ENCODE measurements around the gene RPH3AL. TPM values are rescaled to one million over a fixed set of nuclear protein-coding genes. Genes with fewer than 3 reads are reported as not detected.
A peak's percentile ranks its signal among the peaks of the same experiment; 100 is the strongest.

The RPH3AL gene
- total and polyA plus RNA-seq, 12 donors, result 3.6 to 11.1 (median 6.0) TPM

GRCh38 chr17:182050-182751 is 170.4 kb downstream of the RPH3AL start:
- H3K9me3 ChIP-seq, result no peaks in the 10 kb centered on the region
- peaks cover 13 to 67% (median 37%) of the 10 kb centered on the region in 7 donors for H3K27me3 ChIP-seq
- intact Hi-C loops (cut with DNase I), result no loop called here
- no peaks in the 10 kb centered on the region for H3K36me3 ChIP-seq
- H3K27ac ChIP-seq, result peak overlapping the region in 6 of 10 donors; percentile 3 to 42 (median 28)
- peak overlapping the region in 9 of 10 donors; percentile 31 to 66 (median 42) for H3K4me3 ChIP-seq
- WGBS, 2 donors, result 40 to 42% methylated on average over 18 of the region's 18 CpGs
- DNase-seq (no peak), ATAC-seq (peak in 5 of 8 donors; percentile 14 to 54 (median 34))
- peaks cover 2 to 59% (median 31%) of the 10 kb centered on the region in 9 donors for H3K4me1 ChIP-seq
- TF ChIP-seq CTCF (IDR thresholded peaks at IDR 0.05), result no peak

GRCh38 chr17:181245-182049 is 171.2 kb downstream of the RPH3AL start, which contains the start of gene DOC2B:
Gene DOC2B (minus strand): TSS chr17:181650. CDS start chr17:181479, 171 bp downstream.
- peaks cover 2 to 59% (median 31%) of the 10 kb centered on the region in 9 donors for H3K4me1 ChIP-seq
- intact Hi-C loops (cut with DNase I), result no loop called here
- TF ChIP-seq CTCF (IDR thresholded peaks at IDR 0.05), result peak in 3 of 9 donors; percentile 12 to 20 (median 17)
- no peaks in the 10 kb centered on the region for H3K9me3 ChIP-seq
- DNase-seq, result peak; percentile 31 to 63
- no peaks in the 10 kb centered on the region for H3K36me3 ChIP-seq
- ATAC-seq, result peak; percentile 38 to 85 (median 70)
- peak within 1 kb of the TSS; percentile 75 to 94 (median 84) for H3K27ac ChIP-seq
- H3K4me3 ChIP-seq, result peak within 1 kb of the TSS; percentile 32 to 75 (median 61)
- WGBS, 2 donors, result 2 to 3% methylated on average over 63 to 120 of the region's 120 CpGs
- peaks cover 13 to 68% (median 38%) of the 10 kb centered on the region in 7 donors for H3K27me3 ChIP-seq

GRCh38 chr17:180381-181244 is 172.0 kb downstream of the RPH3AL start:
- WGBS, 2 donors, result 0 to 1% methylated on average over 91 to 112 of the region's 112 CpGs
- intact Hi-C loops (cut with DNase I), result no loop called here
- peak overlapping the region; percentile 75 to 94 (median 84) for H3K27ac ChIP-seq
- H3K9me3 ChIP-seq, result no peaks in the 10 kb centered on the region
- H3K27me3 ChIP-seq, result peaks cover 13 to 68% (median 38%) of the 10 kb centered on the region in 7 donors
- H3K4me1 ChIP-seq, result peaks cover 2 to 53% (median 31%) of the 10 kb centered on the region in 9 donors
- H3K36me3 ChIP-seq, result no peaks in the 10 kb centered on the region
- ATAC-seq (peak; percentile 22 to 48 (median 32)), DNase-seq (peak in 1 of 2 donors; percentile 42)
- H3K4me3 ChIP-seq, result peak overlapping the region; percentile 32 to 75 (median 61)
- TF ChIP-seq CTCF (IDR thresholded peaks at IDR 0.05), result no peak

Data from heart right ventricle (tissue), 16 donors.